ENCODE data around the gene PAFAH2.
A peak's percentile ranks its signal among the peaks of the same experiment; 100 is the strongest.

PAFAH2 gene

DNA sequence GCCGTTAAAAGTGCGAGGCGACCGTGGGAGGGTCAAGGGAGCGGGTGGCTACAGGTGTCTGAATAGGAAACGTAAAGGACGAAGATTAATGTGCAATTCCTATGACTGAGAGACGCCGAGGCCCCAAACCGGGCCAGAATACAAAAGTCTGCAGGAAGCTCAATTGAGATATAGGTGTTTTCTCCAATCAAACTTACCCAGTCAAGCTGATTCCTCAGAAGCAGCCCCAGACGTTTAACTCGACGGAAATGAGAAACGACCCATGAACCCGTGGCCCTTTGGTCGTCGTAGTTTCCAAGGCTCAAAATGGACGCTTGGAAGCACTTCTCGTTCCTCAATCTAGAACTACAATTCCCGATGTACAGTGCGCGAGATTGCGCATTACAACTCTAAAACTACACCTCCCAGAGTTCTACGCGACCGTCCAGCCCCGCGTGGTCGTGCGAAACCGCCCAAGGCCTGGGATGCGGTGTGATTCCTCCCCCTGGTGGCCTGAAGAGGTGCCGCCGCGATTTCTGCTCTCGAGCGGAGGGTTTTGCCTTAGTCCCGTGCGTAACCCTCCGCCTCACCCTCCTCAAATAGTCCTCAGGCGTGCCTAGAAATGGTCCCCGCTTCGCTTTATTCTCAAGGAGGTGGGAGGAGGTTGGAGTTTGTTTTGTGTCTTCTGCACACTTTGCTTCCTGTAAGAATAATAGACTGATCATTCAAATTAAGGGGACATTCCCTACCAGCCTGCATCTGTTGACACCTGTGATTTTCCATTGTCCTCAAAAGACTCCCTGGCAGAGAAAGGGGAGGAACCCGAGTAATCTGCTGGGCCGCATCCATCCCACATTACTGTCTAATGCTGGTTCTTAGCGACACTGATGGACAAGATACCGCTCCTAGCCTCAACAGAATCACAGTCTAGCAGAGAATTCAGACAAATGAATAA is at the start of gene PAFAH2:
TSS of gene PAFAH2 (minus strand) at position 236 of the 934 bp plus-strand sequence. CDS start 7,247 bp downstream, outside the sequence.
- DNase-seq (ENCODE audit: low spot score), result peak; percentile 91

DNA sequence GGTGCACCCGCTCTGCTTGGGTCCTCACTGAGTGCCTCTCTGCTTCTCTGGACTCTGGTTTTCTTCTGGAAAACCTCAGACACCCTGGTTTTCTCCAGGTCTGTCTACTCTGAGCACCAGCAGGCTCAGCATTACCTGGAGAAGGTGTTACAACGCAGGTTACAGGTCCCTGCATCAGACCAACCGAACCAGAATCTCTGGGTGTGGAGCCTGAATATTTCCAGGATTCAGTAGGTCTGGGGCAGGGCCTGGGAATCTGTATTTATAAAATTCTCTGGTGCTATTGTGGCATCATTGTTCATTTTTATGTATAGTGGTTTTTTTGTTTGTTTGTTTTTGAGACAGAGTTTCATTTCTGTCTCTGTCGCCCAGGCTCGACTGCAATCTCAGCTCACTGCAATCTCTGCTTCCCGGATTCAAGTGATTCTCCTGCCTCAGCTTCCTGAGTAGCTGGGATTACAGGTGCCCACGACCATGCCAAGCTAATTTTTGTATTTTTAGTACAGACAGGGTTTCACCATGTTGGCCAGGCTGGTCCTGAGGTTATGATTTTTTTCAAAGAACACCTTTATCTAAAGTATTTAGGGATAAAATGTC is 49.5 kb upstream of the PAFAH2 start:
- no peak for DNase-seq (ENCODE audit: low spot score)

DNA sequence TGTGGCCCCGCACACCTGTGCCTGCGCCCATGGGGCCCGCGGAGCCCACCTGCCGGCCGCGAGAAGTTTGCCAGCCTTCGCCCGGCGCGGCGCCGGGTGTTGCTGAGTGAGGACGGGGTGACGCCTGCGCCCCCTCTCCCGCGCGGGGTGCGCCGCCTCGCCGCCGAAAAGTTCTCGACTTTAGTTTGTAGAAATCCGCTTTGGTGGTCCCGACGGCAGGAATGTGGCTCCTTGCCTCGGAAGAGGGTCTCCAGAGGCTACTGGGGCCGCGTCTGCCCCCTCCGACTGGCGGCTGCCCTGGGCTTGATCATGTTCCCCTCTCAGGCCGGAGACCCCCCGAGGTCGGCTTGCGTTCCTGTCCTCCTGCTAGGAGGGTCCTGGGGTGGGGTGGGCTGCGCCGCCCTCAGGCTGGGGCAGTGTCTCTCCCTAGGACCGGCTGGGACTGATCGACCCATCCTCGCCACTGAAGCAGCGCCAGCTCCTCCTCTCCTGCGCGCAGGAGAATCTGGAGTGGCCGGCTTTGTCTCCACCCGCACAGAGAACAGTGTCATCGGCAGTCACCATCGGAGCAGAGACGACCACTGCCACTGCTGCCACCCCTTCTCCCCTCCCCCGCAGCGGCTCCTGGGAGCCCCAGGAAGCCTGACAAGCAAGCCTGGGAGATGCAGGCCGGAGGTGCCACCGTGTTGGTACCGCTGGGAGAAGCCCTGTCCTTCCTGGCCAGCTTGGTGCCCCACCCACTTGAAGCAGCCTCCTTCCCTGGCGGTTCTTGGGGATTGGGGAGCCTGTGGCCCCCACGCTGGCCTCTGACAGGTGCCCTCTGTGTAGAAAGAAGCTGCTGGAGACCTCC is 48.6 kb upstream of the PAFAH2 start:
- no peak for DNase-seq (ENCODE audit: low spot score)

DNA sequence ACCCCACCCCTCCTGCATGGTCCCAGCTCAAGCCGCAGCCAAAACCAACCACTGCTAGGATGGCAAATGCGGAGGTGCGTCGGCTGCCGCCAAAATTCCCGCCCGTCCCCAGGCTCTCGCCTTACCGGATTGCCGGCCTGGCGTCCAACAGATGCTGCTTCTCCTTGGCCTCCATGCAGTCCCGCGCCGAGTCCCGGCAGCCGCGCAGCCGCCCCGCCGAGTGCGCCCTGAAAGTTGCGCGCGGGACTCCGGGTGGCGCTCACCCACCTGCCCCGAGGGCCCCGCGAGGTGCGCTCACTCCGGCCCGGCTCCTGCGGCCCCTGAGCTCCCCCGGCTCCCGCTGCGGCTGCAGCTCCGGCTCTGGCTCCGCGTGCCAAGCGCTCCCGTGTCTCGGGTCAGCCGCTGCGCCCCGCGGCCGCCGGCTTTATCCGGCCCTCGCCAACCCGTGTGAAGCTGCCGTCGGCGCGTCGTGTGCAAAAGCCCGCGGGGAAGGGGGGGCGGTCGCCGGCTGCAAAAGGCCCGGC is 47.9 kb upstream of the PAFAH2 start, which contains the start of gene SLC30A2:
TSS of gene SLC30A2 (minus strand) at position 397 of the 524 bp plus-strand sequence. CDS start at position 175, 222 bp downstream.
- DNase-seq (ENCODE audit: low spot score), result peak; percentile 64

DNA sequence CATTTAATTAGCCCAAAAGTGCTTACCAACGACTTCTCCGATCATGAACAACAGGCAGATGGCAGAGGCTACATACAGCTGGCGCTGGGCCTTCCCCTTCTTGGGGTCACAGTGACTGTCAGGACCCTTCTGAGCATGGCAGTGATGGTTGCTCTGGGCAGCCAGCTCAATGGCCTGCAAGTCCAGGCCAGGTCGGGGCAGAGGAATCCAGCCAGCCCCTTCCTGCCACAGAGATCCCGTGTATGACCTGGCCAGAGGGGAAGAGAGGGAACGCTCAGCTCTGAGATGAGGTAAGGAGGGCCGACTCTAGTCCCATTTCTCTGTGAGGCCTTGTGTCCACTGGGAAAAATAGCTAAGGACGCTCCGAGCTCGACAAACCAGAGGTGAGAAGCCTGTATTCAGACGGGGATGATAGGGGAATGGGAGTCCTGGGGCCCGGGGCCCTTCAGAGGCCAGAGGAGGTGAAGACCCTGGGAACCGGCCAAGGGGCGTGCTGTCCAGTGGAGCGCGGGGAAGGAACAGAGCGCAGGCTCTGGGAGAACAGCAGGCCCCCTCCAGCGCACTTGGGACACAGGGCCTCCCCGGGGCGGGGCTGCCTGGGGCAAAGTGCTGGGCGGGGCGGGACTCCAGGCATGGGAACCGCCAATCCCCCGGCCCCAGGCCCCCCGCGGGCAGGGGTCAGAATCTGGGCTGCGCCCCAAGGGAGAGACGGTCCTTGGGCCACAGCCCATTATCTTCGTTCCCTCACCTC is 47.3 kb upstream of the PAFAH2 start:
- DNase-seq (ENCODE audit: low spot score), result no peak

DNA sequence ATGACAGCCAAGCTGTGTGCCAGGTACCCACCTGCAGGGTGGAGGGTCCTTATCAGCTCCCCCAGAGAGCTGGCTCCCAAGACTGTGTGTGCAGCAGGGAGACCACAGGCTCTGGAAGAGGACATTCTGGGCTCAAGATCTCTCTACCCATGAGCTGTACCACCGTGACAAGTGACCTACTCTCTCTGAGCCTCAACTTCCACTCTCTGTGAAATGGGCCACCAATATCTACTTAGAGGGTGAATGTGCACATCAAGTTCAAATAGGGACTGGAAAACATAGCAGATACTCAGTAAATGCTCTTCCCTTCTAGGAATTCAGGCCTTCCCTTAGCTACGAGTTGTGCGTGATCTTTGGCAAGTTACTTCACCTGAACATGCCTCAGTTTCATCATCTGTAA is 46.6 kb upstream of the PAFAH2 start:
- DNase-seq (ENCODE audit: low spot score), result no peak

DNA sequence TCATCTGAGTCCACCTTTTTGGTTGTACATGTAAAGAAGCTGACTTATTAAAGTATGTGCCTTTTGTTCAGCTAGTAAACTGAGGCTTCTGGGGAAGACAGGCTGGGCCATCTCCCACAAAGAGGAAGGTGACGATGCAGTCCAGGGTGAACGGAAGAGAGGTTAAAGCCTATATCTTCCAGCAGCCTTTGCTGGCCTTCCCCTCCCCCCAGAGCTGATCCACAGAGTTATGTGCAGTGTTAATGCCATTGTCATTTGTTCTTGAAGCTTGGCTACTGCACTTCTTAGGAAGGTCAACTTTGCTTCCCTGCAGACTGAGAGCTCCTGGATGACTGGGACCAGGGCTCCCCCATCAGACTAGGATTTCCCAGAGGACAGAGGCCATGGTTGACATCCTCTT is 45.9 kb upstream of the PAFAH2 start:
- DNase-seq (ENCODE audit: low spot score), result no peak

DNA sequence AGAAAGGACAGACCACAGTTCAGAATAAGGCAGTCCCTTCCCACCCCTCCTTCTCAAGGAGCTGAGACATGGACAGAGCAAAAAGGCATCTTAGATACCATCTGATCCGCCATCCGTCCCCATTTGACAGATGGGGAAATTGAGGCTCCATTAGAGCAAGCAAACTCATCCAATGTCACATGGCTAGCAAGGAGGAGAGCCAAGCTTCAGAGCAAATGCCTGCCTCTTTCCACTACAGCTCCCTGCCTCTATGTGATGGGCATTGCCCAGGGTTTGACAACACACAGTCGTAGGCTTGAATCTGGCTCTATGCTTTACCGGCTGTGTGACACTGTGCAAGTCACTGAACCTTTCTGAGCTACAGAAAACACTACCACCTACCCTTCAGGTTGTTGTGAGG is 44.1 kb upstream of the PAFAH2 start:
- no peak for DNase-seq (ENCODE audit: low spot score)

DNA sequence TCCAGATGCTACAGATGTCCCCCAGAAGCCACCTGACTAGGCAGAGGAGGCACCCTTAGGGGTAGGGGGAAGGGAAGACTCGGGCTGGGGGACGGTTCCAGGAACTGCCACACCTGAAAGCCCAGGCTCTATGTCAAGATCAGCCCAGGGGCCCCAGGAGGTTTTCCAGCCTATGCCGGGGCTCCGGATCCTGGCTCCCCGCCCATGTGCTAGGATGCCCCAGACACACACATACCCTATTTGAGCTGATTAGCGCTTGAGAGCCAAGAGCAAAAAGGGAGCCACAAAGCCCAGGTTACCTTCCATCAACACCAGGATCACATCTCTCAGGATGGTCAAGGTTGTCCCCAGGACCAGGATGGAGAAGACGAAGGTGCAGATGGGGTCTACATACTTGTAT is 43.5 kb upstream of the PAFAH2 start:
- DNase-seq (ENCODE audit: low spot score), result no peak

DNA sequence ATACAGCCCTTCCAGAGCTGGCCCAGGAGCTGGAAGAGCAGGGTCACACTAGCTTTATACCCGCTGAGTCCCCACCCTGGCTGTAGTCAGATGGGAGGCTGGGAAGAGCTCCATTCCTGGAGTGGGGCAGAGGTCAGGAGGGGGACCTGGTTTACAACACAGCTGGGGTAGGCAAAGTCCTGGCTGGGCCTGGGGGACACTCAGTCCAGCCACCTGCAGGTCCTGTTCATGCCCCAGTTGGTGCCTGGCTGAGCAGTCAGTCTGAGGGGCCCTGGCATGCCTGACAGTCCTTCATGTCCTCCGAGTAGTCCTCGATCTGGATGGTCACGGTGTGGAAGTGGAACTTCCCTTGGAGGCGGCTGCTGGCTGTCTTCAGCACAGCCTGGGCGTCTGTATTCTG is 41.0 kb upstream of the PAFAH2 start:
- DNase-seq (ENCODE audit: low spot score), result no peak

DNA sequence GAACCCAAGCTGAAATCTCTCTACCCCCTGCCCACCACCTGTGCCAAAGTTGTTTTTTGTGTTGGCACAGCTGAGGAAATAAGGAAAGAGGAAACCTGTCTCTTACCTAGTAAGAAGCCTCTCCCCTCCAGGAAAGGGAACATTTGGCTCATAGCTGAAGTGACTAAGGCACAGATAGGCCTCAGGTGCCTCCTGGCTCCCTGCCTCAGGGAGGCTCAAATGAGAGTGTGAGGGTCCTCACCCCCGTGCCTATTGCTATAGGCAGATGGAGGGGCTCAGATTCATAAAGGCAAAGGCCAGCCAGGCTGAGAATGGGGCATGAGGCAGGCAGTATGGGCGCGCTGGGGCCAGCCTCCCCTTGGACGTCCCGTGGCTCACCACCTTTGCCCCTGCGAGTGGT is 40.6 kb upstream of the PAFAH2 start:
- no peak for DNase-seq (ENCODE audit: low spot score)

DNA sequence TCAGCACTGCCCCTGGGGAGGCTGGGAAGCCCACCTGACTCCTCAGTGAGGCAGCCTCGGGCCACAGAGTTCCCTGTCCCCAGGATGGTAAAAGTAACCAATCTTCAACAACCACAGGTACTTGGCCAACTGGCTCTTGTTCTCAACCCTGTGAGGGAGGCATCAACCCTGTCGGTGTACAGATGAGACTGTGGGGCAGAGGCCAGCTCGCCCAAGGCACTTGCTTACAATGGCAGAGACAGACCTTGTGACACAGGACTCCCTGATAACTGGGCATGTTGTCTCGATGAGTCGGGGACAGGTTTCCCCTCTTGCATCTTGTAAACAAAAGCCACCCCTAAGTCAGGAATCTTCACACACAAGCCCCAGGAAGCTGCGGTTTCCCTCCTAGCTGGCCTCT is 40.0 kb upstream of the PAFAH2 start:
- DNase-seq (ENCODE audit: low spot score), result no peak

DNA sequence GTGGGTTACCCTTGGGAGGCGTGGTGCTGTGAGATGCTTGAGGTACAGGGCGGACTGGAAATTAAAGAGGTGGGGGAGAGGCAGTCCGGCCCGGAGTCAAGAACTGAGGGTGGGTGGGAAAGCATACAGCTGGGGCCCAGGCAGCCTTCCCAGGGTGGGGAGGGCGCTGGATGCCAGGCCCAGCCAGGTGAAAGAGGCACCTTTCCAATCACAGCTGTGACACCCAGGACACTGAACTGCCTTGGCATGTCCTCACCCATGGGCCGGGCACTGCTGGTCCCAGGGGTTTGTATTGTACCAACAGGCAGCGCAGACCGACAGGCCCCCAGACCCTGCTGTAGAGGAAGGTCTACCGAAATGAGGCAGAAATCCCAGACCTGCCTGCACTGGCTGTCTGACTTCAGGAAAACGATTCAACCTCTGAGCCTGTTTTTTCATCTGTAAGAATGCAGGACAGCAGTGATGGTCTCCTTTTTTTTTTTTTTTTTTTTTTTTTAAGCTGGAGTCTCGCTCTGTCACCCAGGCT is 39.0 kb upstream of the PAFAH2 start:
- no peak for DNase-seq (ENCODE audit: low spot score)

DNA sequence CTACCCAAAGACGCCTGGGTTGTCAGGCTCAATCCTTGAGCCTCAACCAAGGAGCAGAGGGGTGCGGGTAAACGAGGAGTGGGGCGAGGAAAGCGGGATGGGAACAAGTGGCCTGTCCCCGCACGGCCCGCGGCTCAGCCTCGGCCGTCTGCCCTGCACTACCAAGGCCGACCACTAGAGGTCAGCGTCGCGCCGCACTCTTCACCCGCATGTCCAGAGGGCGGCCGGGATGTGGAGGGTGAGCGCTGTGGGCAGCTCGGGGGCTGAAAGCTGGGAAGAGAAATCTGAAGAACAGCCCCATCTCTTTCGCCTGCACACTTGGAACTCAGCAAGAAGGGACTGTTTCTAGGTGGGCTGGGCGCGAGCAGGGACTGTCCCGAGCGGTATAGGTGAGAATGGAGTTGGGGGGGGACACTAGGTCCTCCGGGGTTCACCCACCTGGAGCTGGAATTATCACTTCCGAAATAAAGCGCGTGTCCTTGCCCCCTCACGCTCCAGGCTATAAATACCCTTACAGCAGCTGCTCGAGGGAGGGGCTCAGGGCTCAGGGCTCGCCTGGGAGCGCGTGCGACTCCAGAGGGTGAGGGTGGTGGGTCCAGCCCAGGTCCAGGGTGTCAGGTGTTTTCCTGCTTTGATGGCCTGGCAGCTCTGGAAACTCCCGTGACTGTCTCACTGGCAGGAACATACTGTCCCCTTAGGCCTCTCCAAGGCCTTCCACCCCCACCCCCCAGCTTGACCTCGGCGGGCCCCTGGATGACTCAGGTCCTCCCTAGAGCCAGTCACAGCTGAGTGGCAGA is 38.3 kb upstream of the PAFAH2 start:
- DNase-seq (ENCODE audit: low spot score), result peak; percentile 92

DNA sequence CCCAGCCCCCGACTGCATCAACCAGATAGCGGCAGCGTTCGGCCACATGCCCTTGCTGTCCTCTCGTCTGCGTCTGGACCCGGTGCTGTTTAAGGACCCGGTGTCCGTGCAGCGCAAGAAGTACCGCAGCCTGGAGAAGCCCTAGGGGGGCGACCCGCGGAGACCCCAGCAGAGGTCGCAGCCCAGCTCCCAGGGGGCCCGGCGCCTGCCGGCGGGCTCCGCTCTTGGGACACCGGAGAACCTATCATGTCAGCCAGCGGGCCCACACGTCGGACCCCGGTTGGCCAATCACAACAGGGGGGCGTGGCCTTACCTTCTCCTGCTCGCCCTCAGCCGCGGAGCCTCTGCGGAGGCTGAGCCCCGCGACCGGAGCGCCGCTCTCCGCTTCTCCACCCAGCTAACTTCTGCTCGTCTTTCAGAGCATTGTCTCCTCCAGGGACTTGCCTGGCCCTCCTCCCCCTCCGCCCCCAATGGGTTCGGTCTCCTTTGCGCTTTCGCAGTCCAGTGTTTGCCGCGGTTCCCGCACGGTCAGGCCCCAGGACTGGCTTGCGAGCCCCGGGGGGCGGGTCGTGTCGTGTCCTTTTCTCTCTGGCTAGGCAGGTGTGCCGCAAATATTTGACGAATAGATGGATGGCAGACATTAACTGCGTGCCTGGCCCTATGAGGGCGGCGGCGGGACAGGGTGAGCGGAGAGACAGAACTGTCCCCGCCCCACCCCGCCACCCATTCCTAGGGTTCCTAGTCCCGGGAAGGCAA is 37.5 kb upstream of the PAFAH2 start:
- peak; percentile 98 for DNase-seq (ENCODE audit: low spot score)

DNA sequence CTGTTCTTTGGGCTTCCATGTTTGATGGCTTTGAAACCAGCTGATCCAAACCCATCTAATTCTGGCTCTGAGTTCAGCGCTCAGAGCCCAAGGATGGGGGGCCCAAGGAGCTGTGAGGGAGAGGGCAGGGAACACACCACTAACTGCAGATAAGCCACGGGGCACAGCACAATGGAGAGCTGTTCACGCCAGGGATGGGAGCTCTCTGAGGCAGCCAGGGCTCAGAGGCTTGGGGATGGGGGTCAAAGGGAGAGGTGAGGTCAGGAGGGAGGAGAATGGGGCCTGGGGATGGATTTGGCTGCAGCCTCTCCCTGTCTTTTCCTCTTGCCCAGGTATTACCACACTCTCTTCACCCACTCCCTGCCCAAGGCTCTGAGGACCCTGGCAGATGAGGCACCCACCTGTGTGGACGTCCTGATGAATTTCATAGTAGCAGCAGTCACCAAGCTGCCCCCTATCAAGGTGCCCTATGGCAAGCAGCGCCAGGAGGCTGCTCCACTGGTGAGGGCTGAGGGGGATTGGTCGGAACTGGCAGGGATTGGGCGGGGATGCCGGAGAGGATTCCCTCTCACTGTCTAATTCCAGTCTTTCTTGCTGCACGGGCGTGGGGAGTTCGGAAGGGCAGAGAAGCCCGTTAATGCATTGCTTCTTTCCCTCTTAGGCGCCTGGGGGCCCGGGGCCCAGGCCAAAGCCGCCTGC is 36.8 kb upstream of the PAFAH2 start:
- peak; percentile 72 for DNase-seq (ENCODE audit: low spot score)

DNA sequence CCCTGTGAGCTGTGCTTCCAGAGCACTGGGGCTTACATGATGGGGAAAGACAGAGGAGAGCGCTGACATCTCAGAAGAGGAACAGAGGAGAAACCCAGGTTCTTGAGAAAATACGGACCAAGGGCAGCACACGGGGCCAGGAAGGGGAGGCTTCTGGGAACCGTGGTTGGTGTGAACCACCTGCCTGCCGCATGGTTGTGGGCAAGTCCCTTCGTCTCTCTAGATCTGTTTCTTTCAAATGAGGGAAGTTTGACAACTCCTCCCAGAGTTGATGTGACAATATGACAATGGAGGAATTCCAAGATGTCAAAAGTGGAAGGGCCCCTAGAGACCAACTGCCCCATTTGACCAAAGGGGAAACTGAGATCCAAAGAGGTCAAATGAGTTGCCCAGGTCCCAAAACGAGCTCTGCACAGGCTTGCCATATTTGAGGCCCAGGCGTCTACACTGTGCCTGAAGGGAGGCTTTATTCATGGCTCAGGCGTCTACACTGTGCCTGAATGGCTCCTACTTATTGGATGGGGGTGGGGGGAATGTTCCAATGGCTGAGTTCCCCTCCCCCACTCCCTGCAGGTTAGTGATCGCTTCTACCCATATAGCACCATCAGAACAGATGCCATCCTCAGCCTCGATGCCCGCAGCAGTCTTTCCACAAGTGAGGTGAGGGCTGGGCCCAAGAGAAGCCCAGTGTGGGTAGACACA is 34.9 kb upstream of the PAFAH2 start:
- DNase-seq (ENCODE audit: low spot score), result no peak

DNA sequence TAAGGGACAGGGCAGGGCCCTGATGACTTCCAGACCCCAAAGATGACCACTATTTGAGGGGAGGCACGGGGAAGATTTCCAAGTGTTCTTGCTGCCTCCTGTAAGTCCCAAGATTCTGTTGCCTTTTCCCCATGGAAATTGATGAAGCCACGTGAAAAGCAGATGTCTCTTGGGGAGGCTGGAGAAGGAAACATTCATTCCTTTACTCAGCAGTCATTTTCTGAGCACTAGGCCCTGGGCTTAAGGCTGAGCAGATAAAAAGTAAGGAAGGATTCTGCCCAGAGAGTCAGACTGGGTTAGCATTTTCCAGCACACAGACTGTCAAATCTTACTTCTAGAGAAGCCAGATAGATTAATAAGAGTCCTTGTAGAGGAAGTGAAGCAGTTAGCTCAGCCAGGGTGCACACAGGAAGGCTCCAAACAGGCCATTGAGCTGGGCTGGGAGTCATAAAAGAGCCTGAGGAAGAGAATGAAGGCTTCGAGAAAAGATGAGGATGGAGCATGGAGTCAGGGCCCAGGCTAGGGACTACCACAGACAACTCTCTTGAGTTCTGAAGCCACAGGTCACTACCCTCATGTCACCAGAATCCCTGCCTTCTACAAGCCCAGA is 33.9 kb upstream of the PAFAH2 start:
- no peak for DNase-seq (ENCODE audit: low spot score)
